Measurements from ENCODE around the gene LRRC3.

LRRC3 gene

GRCh38 chr21:44485254-44485793, 30.0 kb downstream of the LRRC3 start:
- no peak for TF ChIP-seq CTCF (IDR thresholded peaks at IDR 0.05; ENCODE audit: low read depth, low read length)
- TF ChIP-seq MAX (IDR thresholded peaks at IDR 0.05; ENCODE audit: low read depth, low read length): no peak
- TF ChIP-seq POLR2A (IDR thresholded peaks at IDR 0.05; ENCODE audit: extremely low read depth, insufficient read length): no peak
- no peak for TF ChIP-seq MYC (IDR thresholded peaks at IDR 0.05; ENCODE audit: low read depth, low read length)
- H3K4me3 ChIP-seq (ENCODE audit: low read depth, low read length): no peak overlapping the region
- DNase-seq (ENCODE audit: low read depth): no peak

- no peak overlapping the region for H3K4me3 ChIP-seq (ENCODE audit: low read depth, low read length)
- no peak for DNase-seq (ENCODE audit: low read depth)
- TF ChIP-seq CTCF (IDR thresholded peaks at IDR 0.05; ENCODE audit: low read depth, low read length) (no peak), POLR2A (IDR thresholded peaks at IDR 0.05; ENCODE audit: extremely low read depth, insufficient read length) (no peak), MYC (IDR thresholded peaks at IDR 0.05; ENCODE audit: low read depth, low read length) (no peak), MAX (IDR thresholded peaks at IDR 0.05; ENCODE audit: low read depth, low read length) (no peak)
Observed at GRCh38 chr21:44485796-44486195, 30.5 kb downstream of the LRRC3 start.

- no peak for DNase-seq (ENCODE audit: low read depth)
- TF ChIP-seq POLR2A (IDR thresholded peaks at IDR 0.05; ENCODE audit: extremely low read depth, insufficient read length): no peak
- no peak overlapping the region for H3K4me3 ChIP-seq (ENCODE audit: low read depth, low read length)
Observed at GRCh38 chr21:44486302-44486701, 31.0 kb downstream of the LRRC3 start.

- TF ChIP-seq CTCF (IDR thresholded peaks at IDR 0.05; ENCODE audit: low read depth, low read length) (peak; percentile 64), POLR2A (IDR thresholded peaks at IDR 0.05; ENCODE audit: extremely low read depth, insufficient read length) (no peak)
- DNase-seq (ENCODE audit: low read depth): peak; percentile 56
- H3K4me3 ChIP-seq (ENCODE audit: low read depth, low read length): no peak overlapping the region
Observed at GRCh38 chr21:44487831-44488230, 32.5 kb downstream of the LRRC3 start.

GRCh38 chr21:44489962-44490361, 34.7 kb downstream of the LRRC3 start:
- no peak for DNase-seq (ENCODE audit: low read depth)
- TF ChIP-seq CTCF (IDR thresholded peaks at IDR 0.05; ENCODE audit: low read depth, low read length) (peak; percentile 29), MYC (IDR thresholded peaks at IDR 0.05; ENCODE audit: low read depth, low read length) (no peak), POLR2A (IDR thresholded peaks at IDR 0.05; ENCODE audit: extremely low read depth, insufficient read length) (no peak)
- no peak overlapping the region for H3K4me3 ChIP-seq (ENCODE audit: low read depth, low read length)

- no peak for DNase-seq (ENCODE audit: low read depth)
- TF ChIP-seq POLR2A (IDR thresholded peaks at IDR 0.05; ENCODE audit: extremely low read depth, insufficient read length) (no peak), MYC (IDR thresholded peaks at IDR 0.05; ENCODE audit: low read depth, low read length) (no peak), MAX (IDR thresholded peaks at IDR 0.05; ENCODE audit: low read depth, low read length) (no peak), CTCF (IDR thresholded peaks at IDR 0.05; ENCODE audit: low read depth, low read length) (no peak)
- H3K4me3 ChIP-seq (ENCODE audit: low read depth, low read length): no peak overlapping the region
Observed at GRCh38 chr21:44490405-44490804, 35.1 kb downstream of the LRRC3 start.
